Lung (tissue), 12 donors: ENCODE results near the gene GRID2. TPM values are rescaled to one million over a fixed set of nuclear protein-coding genes. Genes with fewer than 3 reads are reported as not detected.

ENCODE experiments used
- ATAC-seq: fragments of 200-7000 bp; cut with Tn5 transposase; one replicate; pipeline ENCODE4 v1.9.1; 2020; ENCODE audit warnings: moderate number of reproducible peaks; ENCODE audit not compliant: insufficient read depth, low FRiP score
- DNase-seq, 3 donors: peaks; one replicate each; pipeline ENCODE4 v3.0.0-alpha.2; 2013 to 2017
- H3K27ac ChIP-seq, 2 donors: one replicate each; pipeline ENCODE4 v1.5.1; 2013; ENCODE audit warnings: mild to moderate bottlenecking in 2 of 2, moderate library complexity in 2 of 2, control low read depth in 1 of 2, inconsistent platforms in 1 of 2, low read depth in 1 of 2, low read length in 1 of 2
- H3K27me3 ChIP-seq, 3 donors: one replicate each; pipeline ENCODE4 v1.5.1; 2013; ENCODE audit warnings: low read length in 2 of 3; ENCODE audit not compliant: control insufficient read depth in 3 of 3, insufficient read depth in 3 of 3
- H3K36me3 ChIP-seq, 4 donors: one replicate each; pipeline ENCODE4 v1.5.1; 2013; ENCODE audit warnings: low read length in 4 of 4, mild to moderate bottlenecking in 1 of 4, moderate library complexity in 1 of 4; ENCODE audit not compliant: control insufficient read depth in 4 of 4, insufficient read depth in 4 of 4
- H3K4me1 ChIP-seq, 5 donors: one replicate each; pipeline ENCODE4 v1.5.1; 2013; ENCODE audit warnings: low read length in 5 of 5, mild to moderate bottlenecking in 2 of 5, moderate library complexity in 1 of 5; ENCODE audit not compliant: control insufficient read depth in 5 of 5, insufficient read depth in 5 of 5
- H3K4me3 ChIP-seq: one replicate; pipeline ENCODE4 v1.5.1; 2013; ENCODE audit warnings: mild to moderate bottlenecking, control low read depth, moderate library complexity
- H3K9ac ChIP-seq, 2 donors: one replicate each; pipeline ENCODE4 v1.5.1; 2013; ENCODE audit warnings: low read length in 2 of 2, control low read depth in 1 of 2; ENCODE audit not compliant: insufficient read depth in 1 of 2
- H3K9me3 ChIP-seq, 4 donors: one replicate each; pipeline ENCODE4 v1.5.1; 2013; ENCODE audit warnings: low read length in 3 of 4, mild to moderate bottlenecking in 1 of 4, moderate library complexity in 1 of 4; ENCODE audit not compliant: control insufficient read depth in 4 of 4, insufficient read depth in 3 of 4
- WGBS, 2 donors: extraction: QIAGEN DNeasy Blood & Tissue Kit; methylation state at CpG; one replicate each; pipeline ENCODE4 v1.1.7; 2013; 5-methylcytosine and 5-hydroxymethylcytosine counted together
- polyA plus RNA-seq, 2 donors: library from polyadenylated mRNA; stranded (reverse); fragments of 200-250 nt; gene quantifications; one replicate each; pipeline ENCODE4 v1.2.1, GENCODE V29; 2013
- total RNA-seq, 2 donors: library from RNA; depleted of rRNA in 1 of 2; stranded (reverse); fragments of >200 nt in 1 of 2; gene quantifications; one replicate each; pipeline ENCODE4 v1.2.1, GENCODE V29; 2014 to 2021
- TF ChIP-seq, protein P1 (sequence below): IDR thresholded peaks from 2 replicates; pipeline ENCODE4 v1.5.1; 2012; ENCODE audit warnings: mild to moderate bottlenecking; ENCODE audit errors: control extremely low read depth, extremely low read depth
- donor health status: control.
- donor health status: control.
- donor health status: Bipolar disorder and iron deficiency.
- donor health status: healthy.
- donor health status: DM: yes; HTN: yes; CAD: no.

The GRID2 gene
- total and polyA plus RNA-seq, 4 donors = 0.09 to 1.3 TPM; not detected in 2

DNA sequence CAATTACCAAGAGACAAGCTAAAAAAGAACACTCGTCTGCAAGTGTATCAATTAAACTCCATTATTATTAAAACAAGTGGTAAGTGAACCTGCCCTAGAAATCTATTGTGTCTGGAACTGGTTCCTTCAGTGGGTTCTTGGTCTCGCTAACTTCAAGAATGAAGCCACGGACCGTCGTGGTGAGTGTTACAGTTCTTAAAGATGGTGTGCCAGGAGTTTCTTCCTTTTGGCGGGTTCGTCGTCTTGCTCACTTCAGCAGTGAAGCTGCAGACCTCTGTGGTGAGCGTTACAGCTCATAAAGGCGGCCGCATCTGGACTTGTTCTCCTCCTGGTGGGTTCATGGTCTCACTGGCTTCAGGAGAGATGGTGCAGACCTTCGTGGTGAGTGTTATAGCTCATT, 231.8 kb downstream of the GRID2 start:
- DNase-seq (no peak), ATAC-seq (no peak)
- no peak overlapping the region for H3K4me3 ChIP-seq
- peaks cover 0 to 8% (median 0%) of the 10 kb centered on the region in 5 donors for H3K4me1 ChIP-seq
- H3K27me3 ChIP-seq = no peaks in the 10 kb centered on the region
- no peaks in the 10 kb centered on the region for H3K36me3 ChIP-seq
- peaks cover 0 to 5% (median 0%) of the 10 kb centered on the region in 4 donors for H3K9me3 ChIP-seq
- WGBS, 2 donors = 87 to 90% methylated on average over 12 of the region's 12 CpGs
- no peak overlapping the region for H3K27ac ChIP-seq
- TF ChIP-seq, protein P1, sequence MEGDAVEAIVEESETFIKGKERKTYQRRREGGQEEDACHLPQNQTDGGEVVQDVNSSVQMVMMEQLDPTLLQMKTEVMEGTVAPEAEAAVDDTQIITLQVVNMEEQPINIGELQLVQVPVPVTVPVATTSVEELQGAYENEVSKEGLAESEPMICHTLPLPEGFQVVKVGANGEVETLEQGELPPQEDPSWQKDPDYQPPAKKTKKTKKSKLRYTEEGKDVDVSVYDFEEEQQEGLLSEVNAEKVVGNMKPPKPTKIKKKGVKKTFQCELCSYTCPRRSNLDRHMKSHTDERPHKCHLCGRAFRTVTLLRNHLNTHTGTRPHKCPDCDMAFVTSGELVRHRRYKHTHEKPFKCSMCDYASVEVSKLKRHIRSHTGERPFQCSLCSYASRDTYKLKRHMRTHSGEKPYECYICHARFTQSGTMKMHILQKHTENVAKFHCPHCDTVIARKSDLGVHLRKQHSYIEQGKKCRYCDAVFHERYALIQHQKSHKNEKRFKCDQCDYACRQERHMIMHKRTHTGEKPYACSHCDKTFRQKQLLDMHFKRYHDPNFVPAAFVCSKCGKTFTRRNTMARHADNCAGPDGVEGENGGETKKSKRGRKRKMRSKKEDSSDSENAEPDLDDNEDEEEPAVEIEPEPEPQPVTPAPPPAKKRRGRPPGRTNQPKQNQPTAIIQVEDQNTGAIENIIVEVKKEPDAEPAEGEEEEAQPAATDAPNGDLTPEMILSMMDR = no peak
- no peak overlapping the region for H3K9ac ChIP-seq

DNA sequence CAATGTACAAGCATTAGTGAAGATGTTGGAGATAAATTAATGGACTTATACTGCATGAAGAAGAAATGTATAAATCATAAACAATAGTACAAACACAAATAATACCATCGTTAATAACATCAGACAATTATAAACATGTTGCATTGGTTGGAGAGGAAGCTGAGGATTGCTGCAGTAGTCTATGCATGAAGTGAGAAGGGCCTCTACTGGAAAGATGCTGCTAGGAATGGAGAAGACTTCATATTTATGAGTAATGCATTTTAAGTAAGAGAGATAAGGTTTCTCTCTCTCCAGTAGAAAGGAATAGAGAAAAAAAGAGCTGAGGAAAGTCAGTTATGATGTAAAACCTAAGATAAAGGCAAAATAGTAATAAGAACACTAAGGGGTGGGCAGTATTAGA, 247.8 kb downstream of the GRID2 start:
- no peaks in the 10 kb centered on the region for H3K36me3 ChIP-seq
- H3K27ac ChIP-seq = no peak overlapping the region
- no peak overlapping the region for H3K9ac ChIP-seq
- no peaks in the 10 kb centered on the region for H3K9me3 ChIP-seq
- H3K4me1 ChIP-seq = no peaks in the 10 kb centered on the region
- TF ChIP-seq, protein P1 = no peak
- H3K27me3 ChIP-seq = no peaks in the 10 kb centered on the region
- peak in 2 of 3 donors; percentile 19 to 38 for DNase-seq
- no peak for ATAC-seq
- H3K4me3 ChIP-seq = no peak overlapping the region
- WGBS, 2 donors = 61 to 63% methylated on average over 1 of the region's 1 CpG

DNA sequence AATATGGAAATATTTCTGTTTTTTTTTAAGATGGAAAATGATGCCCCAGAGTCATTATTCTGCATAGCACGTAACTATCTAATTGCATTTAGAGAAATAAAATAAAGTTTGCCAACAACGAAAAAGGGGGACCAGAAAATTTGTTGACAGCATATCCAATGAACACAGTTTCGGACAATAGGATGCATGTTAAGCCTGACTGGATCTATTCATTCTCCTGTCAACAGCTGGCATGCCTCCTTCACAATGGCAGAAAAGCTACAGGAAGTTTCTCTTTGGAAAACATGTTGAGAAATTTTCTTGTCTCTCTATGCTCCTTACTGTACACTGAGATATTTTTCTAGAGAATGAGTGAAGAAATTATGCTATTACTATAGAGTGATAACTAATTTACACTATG, 262.5 kb downstream of the GRID2 start:
- Histone ChIP-seq H3K4me3 (no peak overlapping the region), H3K36me3 (no peaks in the 10 kb centered on the region), H3K27ac (no peak overlapping the region), H3K9ac (no peak overlapping the region), H3K9me3 (peaks cover 0 to 2% (median 0%) of the 10 kb centered on the region in 4 donors), H3K27me3 (no peaks in the 10 kb centered on the region), H3K4me1 (peaks cover 0 to 3% (median 0%) of the 10 kb centered on the region in 5 donors)
- peak in 2 of 3 donors; percentile 5 to 25 for DNase-seq
- ATAC-seq = no peak
- TF ChIP-seq, protein P1 = no peak
- WGBS, 2 donors = 77 to 79% methylated on average over 3 of the region's 3 CpGs

DNA sequence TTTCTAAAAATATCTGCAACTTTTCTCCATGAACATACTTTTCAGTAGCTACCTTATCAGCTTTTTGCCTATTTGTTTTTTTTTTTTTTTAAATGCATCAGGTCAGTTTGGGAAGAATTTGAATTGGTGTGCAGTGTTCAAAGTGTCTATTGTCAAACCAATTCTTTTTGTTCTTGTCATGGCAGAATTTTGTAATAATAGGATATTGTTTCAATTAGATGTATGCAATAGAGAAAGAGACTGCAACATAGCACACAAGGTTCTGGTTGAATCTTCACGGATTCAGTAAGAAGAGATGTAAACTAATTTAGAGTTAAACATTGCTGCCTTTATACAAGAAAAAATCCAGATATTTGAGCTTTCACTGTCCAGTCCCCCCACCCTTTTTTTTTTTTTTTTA, 277.1 kb downstream of the GRID2 start:
- no peak overlapping the region for H3K4me3 ChIP-seq
- TF ChIP-seq, protein P1 = no peak
- DNase-seq (no peak), ATAC-seq (no peak)
- H3K36me3 ChIP-seq = no peaks in the 10 kb centered on the region
- no peaks in the 10 kb centered on the region for H3K4me1 ChIP-seq
- no peaks in the 10 kb centered on the region for H3K27me3 ChIP-seq
- no peak overlapping the region for H3K9ac ChIP-seq
- H3K27ac ChIP-seq = no peak overlapping the region
- H3K9me3 ChIP-seq = peaks cover 0 to 6% (median 1%) of the 10 kb centered on the region in 4 donors
- 85 to 97% methylated on average over 1 of the region's 1 CpG for WGBS, 2 donors
